ENCODE results near the gene MOGAT3.

Gene MOGAT3

DNA sequence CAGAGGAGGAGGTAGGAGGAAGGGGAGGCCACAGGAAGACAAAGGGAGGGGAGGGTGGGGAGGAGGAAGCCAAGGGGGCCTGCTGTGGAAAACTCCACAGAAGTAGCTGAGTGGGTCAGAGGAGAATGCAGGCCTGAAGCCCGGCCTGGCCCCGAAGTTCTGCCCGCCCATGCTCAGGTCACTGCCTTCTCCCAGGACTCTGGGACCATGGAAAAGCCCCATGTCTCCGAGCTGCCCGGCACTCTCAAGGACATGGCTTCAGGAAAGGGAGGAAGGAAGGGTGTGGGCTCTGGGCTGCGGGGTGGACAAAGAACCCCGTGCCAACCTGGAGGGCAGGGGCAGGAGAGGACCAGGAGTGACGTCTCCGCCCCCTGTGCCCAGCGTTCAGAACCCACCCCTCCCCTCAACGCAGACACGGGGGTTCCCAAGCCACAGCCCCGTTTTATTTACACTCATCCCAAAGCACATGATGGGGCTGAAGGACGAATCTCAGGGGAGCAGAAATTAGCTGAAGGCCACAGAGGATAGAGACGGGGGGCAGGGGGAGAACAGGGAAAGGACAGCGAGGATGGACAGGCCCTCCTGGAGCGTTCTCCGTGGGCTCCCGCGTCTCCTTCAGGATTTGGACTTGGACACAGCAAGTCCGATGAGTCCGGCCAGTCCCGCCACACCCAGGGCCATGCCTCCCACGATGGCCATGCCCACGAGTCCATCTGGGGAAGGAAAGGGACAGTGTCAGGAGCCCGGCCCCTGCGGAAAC is 38.5 kb upstream of the MOGAT3 start:
- Histone ChIP-seq H3K27ac (no peak overlapping the region), H3K4me3 (ENCODE audit: low read depth, low read length) (no peak overlapping the region), H3K27me3 (replicated peaks) (no peaks in the 10 kb centered on the region), H3K36me3 (replicated peaks) (peaks cover 32% of the 10 kb centered on the region)
- DNase-seq: no peak
- in situ Hi-C loops (cut with HindIII; ENCODE audit: low pct_ligation_motif_present, low sequenced_read_pairs): no loop called here
- TF ChIP-seq, protein P1, sequence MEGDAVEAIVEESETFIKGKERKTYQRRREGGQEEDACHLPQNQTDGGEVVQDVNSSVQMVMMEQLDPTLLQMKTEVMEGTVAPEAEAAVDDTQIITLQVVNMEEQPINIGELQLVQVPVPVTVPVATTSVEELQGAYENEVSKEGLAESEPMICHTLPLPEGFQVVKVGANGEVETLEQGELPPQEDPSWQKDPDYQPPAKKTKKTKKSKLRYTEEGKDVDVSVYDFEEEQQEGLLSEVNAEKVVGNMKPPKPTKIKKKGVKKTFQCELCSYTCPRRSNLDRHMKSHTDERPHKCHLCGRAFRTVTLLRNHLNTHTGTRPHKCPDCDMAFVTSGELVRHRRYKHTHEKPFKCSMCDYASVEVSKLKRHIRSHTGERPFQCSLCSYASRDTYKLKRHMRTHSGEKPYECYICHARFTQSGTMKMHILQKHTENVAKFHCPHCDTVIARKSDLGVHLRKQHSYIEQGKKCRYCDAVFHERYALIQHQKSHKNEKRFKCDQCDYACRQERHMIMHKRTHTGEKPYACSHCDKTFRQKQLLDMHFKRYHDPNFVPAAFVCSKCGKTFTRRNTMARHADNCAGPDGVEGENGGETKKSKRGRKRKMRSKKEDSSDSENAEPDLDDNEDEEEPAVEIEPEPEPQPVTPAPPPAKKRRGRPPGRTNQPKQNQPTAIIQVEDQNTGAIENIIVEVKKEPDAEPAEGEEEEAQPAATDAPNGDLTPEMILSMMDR (IDR thresholded peaks at IDR 0.05; ENCODE audit: low read depth, low read length, missing control alignments): no peak

DNA sequence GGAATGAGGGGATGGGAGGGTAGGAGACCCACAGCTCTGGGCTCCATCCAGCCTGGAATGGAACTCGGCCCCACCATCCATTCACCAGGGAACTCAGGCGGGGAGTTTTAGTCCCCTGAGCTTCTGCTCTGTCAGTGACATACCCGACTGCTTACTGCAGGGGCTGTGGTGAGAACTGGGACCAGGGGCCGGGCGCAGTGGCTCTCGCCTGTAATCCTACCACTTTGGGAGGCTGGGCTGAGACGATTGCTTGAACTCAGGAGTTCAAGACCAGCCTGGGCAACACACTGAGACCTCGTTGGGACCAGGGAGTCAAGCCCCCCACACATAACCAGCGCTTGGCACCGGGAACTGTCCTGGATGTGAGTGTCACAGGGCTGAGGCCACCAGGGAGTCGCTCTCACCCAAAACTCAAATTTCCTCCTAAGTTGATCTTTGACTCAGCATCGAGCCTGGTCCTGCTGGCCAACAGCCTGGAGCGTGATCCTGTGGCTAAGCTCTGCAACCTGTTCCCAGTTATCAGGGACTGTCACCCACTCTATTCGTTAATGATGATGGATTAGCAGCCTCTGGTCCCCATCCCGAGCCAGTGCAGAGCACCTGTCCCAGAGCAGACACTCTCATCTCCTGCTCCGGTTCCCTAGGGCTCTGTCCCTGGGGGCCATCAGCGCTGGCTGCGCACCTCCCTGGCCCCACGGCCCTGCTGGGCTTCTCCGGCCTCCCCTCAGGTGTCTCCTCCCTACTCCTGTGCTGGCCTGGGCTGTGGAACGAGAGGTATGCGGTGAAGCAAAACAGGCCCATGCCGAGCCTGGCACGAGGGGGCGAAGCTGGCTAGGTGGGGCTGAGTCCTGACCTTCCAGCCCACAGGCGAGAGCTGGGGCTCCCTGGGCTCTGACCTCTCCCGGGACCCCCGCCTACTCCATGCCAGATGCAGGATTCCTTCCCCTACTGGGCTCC is 37.7 kb upstream of the MOGAT3 start:
- in situ Hi-C loops (cut with HindIII; ENCODE audit: low pct_ligation_motif_present, low sequenced_read_pairs): no loop called here
- peaks cover 32% of the 10 kb centered on the region for H3K36me3 ChIP-seq (replicated peaks)
- H3K4me3 ChIP-seq (ENCODE audit: low read depth, low read length): no peak overlapping the region
- no peak for DNase-seq
- no peaks in the 10 kb centered on the region for H3K27me3 ChIP-seq (replicated peaks)
- H3K27ac ChIP-seq: no peak overlapping the region
- TF ChIP-seq, protein P1 (IDR thresholded peaks at IDR 0.05; ENCODE audit: low read depth, low read length, missing control alignments): no peak

DNA sequence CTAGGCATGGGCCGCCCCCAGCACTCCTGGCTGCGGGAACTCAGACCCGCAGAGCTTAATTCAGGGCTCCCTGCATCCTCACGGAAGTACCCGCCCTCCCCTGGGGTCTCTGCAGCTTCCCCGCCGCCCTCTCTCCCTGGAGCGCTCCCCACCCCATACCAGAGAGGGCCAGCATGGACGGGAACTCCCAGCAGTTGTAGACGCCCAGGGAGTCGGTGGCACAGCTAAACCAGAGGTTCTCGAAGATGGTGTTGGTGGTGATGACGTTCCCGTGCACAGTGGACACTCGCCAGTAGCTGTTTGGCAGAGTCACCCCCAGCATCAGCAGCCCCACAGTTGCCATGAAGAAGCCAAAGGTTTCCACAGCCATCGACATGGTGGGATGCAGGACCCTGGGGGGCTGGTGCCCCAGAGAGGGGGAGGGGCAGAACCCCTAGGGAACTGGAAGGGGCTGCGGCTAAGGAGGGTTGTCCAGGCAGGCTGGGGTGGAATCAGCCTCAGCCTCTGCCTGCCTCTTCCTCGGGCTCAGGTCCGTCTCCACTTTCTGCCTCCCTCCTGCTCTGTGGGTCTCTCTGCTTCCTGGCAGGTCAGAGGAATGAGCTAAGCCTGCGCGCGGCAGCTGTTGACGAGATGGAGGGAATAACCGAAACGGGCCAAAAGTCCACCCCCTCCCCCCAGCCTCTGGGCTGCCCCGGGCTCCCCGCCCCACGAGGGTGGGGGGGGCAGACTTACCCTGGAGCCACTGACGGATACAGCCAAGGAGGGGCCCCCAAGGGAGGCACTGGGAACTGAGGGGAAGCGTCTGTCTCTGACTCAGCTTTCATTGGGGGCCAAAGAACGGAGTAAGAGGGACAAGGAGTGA is 36.6 kb upstream of the MOGAT3 start, which contains the start of gene CLDN15:
Gene CLDN15, minus strand, starts transcription at position 597 of the 862 bp plus-strand sequence. Its CDS starts 221 bp downstream, at position 376.
- Histone ChIP-seq H3K36me3 (replicated peaks) (peaks cover 32% of the 10 kb centered on the region), H3K4me3 (ENCODE audit: low read depth, low read length) (no peak within 1 kb of the TSS), H3K27me3 (replicated peaks) (no peaks in the 10 kb centered on the region), H3K27ac (no peak within 1 kb of the TSS)
- in situ Hi-C loops (cut with HindIII; ENCODE audit: low pct_ligation_motif_present, low sequenced_read_pairs): no loop called here
- TF ChIP-seq, protein P1 (IDR thresholded peaks at IDR 0.05; ENCODE audit: low read depth, low read length, missing control alignments): no peak
- DNase-seq: peak; percentile 38

DNA sequence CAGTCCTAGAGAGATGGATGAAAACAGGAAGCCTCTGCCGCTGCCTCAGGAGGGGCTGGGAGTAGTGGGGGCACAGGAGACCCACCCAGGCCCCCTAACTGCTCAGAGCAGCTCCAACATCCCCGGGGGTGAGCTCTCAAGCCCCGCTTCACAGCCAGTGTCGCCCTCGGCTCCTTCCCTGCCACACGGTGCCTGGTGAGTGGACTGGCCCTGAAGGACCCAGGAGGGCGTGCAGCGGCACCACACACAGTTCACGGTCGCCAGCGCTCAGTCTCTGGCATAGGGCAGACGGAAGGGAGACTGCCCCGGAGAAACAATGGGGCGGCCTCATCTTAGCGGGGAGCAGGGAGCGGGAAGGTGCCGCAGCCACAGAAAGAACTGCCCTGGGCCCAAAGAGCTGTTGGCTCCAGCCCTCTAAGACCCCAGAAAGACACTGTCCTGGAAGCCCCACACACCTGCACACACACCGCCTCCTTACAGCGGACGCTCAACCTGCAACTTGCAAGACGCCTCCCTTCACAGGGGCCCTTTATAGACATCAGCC is 35.5 kb upstream of the MOGAT3 start:
- TF ChIP-seq, protein P1 (IDR thresholded peaks at IDR 0.05; ENCODE audit: low read depth, low read length, missing control alignments): no peak
- in situ Hi-C loops (cut with HindIII; ENCODE audit: low pct_ligation_motif_present, low sequenced_read_pairs): no loop called here
- Histone ChIP-seq H3K27ac (no peak overlapping the region), H3K27me3 (replicated peaks) (no peaks in the 10 kb centered on the region), H3K4me3 (ENCODE audit: low read depth, low read length) (no peak overlapping the region), H3K36me3 (replicated peaks) (peaks cover 32% of the 10 kb centered on the region)
- DNase-seq: no peak

DNA sequence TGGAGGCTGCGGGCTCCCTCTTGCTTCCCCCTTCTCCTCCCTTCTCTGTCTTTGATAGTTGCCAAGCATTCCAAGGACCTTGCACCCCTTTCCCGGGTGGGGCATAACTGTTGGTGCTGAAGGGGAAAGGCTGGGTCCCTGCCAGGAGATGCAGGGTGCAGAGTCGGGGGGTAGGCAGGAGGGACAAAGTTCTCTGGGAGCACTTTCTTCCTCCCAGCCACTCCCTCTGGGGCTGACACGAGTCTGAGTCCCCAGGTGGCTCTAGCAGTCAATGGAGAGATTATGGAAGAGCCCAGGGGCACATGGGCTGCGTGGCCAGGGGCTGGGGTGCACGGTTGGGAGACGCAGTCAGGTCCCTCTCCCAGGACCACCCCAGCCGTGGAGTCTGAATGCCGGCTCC is 34.7 kb upstream of the MOGAT3 start:
- in situ Hi-C loops (cut with HindIII; ENCODE audit: low pct_ligation_motif_present, low sequenced_read_pairs): no loop called here
- H3K27me3 ChIP-seq (replicated peaks): no peaks in the 10 kb centered on the region
- no peak overlapping the region for H3K27ac ChIP-seq
- H3K36me3 ChIP-seq (replicated peaks): peaks cover 28% of the 10 kb centered on the region
- DNase-seq: no peak
- H3K4me3 ChIP-seq (ENCODE audit: low read depth, low read length): no peak overlapping the region
- TF ChIP-seq, protein P1 (IDR thresholded peaks at IDR 0.05; ENCODE audit: low read depth, low read length, missing control alignments): no peak

Measured in brain microvascular endothelial cell (primary cell).